LNCAP (cell line): ENCODE results near the gene SLC2A13.

Experiments
- CTCF ChIP-seq: fragments of 450-650 bp; IDR thresholded peaks from 2 replicates; pipeline ENCODE4 v1.5.1; 2017; ENCODE audit warnings: mild to moderate bottlenecking

The SLC2A13 gene

DNA sequence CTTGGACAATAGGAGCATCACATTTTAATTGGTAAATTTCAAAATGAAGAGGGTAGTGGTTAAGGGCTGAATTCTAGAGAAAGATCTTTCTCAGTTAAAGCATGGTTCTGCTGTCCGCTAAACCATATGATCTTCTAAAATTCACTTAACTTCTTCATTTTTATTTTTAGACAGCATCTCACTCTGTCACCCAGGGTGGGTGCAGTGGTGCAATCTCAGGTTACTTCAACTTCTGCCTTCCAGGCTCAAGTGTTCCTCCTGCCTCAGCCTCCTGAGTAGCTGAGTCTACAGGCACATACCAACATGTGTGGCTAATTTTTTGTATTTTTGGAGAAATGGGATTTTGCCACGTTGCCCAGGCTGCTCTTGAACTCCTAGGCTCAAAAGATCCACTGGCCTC lies 259.6 kb downstream of the SLC2A13 start:
- no peak for TF ChIP-seq CTCF

GRCh38 chr12:39840422-39840821 lies 265.5 kb downstream of the SLC2A13 start:
- TF ChIP-seq CTCF, result no peak

GRCh38 chr12:39839072-39839471 lies 266.8 kb downstream of the SLC2A13 start:
- no peak for TF ChIP-seq CTCF

DNA sequence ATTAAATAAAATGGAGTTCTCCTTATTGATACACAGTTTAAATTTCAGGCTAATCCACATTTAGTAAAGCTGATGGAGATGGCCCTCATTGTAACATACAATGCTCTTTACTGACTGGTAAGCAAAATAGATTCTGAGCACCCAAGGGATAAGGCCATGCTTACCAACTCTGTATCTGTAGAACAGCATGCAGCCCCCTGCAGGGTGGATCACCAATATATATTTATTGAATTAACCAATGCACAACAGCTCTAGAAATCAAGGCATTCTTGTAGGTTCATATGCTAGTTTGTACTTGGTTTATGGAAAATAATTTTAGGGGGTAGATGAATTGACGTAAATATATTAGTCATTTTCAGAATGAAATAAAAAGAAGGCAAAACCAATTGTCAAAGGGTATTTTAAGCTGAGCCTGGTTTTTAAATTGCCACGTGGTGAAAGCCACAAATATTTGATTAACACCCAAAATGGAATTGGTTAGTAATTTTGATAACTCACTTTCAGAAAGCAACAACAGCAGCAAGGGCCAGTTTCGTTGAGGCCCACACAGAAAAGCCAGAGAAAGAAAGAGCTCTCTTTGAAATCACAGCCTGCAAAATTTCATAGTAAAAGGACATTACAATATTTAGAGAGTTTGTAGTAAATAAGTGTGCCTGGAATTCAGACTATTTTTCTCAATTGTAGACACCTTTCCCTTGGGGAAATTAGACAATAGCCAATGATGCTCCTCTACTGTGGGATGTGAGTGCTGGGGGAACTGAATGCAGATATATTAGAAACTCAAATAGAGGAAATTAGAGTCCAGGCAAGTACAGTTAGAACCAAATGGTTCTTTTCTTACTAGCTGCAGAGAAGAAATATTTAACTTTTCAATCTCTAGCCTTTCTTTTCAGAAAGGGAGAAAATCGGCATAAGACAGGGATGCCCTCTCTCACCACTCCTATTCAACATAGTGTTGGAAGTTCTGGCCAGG lies 270.1 kb downstream of the SLC2A13 start:
- TF ChIP-seq CTCF, result no peak

- TF ChIP-seq CTCF, result no peak
These were observed 274.1 kb downstream of the SLC2A13 start for GRCh38 chr12:39831587-39832315.

GRCh38 chr12:39830852-39831520 lies 274.9 kb downstream of the SLC2A13 start:
- peak; percentile 24; the same call in 1 of the 2 replicates for TF ChIP-seq CTCF

DNA sequence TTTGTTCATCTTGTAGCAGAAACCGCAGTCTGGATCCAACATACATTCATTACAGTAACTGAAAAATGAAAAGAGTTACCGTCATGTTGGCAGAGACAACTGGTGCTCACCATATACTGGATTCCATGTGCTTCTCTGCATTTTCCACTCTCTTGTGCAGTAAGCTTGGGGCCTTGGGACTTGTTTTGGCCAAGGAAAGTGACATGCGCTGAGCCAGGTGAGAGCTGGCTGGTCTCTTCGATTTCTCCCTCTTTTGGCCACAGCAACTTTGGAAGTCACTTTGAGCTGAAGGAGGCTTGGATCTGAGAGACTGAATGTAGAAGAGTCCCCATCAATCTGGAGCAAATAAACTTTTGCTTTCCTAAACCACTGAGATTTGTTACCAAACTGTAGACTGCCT lies 275.7 kb downstream of the SLC2A13 start:
- TF ChIP-seq CTCF, result no peak
